Body of pancreas (tissue), 4 donors: Measurements from ENCODE around the gene ARHGAP18.

Experiments
- POLR2A ChIP-seq, 3 donors: fragments of 450-650 bp; IDR thresholded peaks; one replicate each; pipeline ENCODE4 v1.6.1; 2016; ENCODE audit warnings: antibody characterized with exemption in 3 of 3, mild to moderate bottlenecking in 2 of 3
- TF ChIP-seq, protein P1 (sequence below), 7 experiments: fragments of 450-650 bp in 4 of 7; fragments of 200-600 bp in 3 of 7; sonication (generic) in 3 of 7; IDR thresholded peaks; one replicate each; pipeline ENCODE4 v1.5.1; 2016 to 2019; ENCODE audit warnings: antibody characterized with exemption in 7 of 7

DNA sequence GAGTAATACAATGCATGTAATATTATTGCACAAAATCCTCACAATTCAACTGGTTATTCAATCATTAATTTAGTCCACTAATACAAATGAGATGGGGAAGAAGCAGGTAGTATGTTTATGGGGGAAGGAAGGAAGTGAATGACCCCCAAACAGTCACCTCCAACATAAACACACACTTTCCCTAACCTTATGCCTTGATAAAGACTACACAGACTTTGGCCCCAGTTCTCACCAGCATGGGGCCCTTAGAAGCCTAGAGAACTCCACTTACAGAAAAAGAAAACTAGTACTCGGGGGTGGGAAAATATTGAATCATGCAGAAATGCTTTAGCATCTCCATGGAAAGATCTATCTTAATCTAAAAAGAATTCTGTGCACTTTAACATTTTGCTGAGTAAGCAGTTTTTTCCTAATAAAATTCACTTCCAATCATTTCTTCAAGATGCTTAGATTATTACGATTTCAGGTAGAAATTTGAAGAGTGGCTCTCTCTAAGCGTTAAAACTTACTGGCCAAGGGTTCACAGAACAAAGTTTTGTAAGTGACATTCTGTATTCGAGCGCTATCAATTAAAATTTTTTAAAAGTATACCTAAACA, 18.8 kb downstream of the ARHGAP18 start:
- TF ChIP-seq, protein P1, sequence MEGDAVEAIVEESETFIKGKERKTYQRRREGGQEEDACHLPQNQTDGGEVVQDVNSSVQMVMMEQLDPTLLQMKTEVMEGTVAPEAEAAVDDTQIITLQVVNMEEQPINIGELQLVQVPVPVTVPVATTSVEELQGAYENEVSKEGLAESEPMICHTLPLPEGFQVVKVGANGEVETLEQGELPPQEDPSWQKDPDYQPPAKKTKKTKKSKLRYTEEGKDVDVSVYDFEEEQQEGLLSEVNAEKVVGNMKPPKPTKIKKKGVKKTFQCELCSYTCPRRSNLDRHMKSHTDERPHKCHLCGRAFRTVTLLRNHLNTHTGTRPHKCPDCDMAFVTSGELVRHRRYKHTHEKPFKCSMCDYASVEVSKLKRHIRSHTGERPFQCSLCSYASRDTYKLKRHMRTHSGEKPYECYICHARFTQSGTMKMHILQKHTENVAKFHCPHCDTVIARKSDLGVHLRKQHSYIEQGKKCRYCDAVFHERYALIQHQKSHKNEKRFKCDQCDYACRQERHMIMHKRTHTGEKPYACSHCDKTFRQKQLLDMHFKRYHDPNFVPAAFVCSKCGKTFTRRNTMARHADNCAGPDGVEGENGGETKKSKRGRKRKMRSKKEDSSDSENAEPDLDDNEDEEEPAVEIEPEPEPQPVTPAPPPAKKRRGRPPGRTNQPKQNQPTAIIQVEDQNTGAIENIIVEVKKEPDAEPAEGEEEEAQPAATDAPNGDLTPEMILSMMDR (IDR thresholded peaks at IDR 0.05): no peak
- no peak for TF ChIP-seq POLR2A (IDR thresholded peaks at IDR 0.05)
